MV-4-11 (cell line): Measurements from ENCODE around the gene SRRM4.
"Not testable (repeated sequence)": the region's sequence is repeated elsewhere in the genome, so short reads cannot be mapped to it uniquely, and the experiment has no call there.

Source experiments
- DNase-seq: peaks from one replicate; lab custom pipeline; 2025; lab: John Stamatoyannopoulos, UW

The SRRM4 gene, protein sequence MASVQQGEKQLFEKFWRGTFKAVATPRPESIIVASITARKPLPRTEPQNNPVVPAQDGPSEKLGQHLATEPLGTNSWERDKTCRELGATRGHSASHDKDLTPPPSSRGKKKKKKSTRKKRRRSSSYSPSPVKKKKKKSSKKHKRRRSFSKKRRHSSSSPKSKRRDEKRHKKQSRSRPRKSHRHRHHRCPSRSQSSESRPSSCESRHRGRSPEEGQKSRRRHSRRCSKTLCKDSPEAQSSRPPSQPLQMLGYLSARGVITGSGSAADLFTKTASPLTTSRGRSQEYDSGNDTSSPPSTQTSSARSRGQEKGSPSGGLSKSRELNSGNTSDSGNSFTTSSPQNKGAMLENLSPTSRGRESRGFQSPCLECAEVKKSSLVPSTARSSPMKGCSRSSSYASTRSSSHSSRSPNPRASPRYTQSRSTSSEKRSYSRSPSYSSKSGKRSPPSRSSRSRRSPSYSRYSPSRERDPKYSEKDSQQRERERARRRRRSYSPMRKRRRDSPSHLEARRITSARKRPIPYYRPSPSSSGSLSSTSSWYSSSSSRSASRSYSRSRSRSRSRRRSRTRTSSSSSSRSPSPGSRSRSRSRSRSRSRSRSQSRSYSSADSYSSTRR

DNA sequence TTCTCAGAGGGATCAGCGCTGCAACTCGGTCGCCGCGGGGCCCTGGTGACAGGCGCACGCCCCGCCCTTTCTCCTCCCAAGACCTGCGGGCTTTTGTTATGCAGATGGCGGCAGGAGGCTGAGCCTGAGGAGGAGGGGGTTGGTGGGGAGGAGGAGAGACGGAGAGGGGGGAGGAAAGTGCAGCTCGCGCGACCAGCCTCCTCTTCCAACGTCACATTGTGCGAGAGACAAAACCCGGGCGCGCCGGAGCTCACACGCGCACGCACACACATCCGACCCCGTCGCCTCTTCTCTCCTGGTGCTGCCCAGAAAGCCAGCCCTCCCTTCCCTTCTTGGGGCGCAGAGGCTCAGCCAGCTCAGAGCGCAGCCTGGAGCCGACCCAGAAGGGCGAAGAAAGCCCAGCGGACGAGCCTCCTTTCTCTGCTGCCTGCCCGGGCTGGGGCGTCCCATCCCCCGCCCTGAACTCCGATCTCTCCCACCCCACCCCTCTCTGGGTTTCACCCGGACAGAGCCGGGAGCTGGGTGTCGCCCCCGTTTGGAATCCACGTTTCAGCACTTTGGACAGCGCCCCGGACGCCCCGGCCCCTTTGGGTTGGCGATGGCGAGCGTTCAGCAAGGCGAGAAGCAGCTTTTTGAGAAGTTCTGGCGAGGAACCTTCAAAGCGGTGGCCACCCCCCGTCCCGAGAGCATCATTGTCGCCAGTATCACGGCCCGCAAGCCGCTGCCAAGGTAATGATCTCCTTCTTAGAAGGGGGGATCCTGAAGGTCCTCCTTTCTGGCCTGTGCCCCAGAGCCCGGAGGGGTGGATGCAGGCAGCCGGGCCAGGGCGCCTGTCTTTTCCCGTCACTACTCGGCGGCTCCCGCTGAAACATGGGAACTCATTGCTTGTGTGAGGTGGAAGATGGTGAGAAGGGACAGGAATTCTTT, at the start of gene SRRM4:
Gene SRRM4 (plus strand): TSS at position 257 of the 927 bp plus-strand sequence. CDS start 342 bp downstream, at position 599.
- no peak for DNase-seq

DNA sequence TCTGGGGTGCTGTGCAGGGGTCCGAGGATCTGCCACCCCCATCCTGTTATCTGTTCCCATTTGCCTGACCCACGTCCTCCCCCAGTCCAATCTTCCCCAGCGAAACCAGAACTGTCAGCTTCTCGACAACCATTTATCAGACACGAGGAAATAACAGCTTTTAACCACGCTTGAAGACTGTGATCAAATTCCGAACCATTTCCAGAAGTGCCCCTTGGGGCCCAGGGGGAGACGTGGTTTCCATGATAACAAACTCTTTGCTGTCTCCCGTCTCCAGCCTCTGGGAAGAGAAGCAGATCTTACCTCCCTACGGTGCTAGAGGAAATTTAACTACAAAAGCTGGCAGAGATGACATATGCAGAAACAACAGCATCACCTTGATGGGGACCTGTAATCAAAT, 35.1 kb upstream of the SRRM4 start:
- no peak for DNase-seq

DNA sequence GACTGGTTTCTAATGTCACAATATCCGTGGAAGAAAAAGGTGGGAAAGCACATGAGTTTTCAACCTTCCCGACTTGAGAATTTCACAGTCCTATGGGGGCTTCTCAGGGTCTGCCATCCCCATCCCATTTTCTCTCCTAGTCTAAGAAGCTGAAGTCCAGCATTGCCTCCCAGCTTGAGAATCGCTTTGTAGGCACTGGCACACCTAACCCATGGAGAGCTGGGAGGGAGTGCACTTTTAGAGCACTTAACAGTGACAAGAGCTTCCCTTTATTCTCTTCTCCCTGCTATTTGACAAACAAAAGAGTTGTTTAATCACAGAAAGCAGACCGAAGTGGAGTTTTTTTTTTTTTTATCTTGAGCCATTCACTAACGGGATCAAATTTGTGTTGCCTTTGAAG, 22.8 kb upstream of the SRRM4 start:
- no peak for DNase-seq

DNA sequence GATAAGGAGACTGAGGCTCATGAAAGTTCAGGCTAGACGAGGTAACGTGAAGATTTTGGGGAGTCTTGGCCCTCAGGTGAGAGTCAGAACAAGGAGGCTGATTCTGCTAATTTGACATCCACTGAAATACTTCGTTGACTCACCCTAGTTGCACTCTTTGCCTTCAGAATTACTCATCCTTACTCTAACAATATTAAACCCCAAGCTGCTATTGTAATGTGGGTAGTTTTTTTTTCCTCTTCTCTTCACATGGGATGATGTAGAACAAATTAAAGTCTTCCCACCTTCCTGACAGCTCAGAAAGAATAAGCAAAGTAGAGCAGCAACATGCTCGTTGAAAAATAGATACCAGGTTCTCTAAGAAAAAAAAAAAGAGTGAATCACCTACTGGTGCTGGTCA, 22.0 kb upstream of the SRRM4 start:
- no peak for DNase-seq

DNA sequence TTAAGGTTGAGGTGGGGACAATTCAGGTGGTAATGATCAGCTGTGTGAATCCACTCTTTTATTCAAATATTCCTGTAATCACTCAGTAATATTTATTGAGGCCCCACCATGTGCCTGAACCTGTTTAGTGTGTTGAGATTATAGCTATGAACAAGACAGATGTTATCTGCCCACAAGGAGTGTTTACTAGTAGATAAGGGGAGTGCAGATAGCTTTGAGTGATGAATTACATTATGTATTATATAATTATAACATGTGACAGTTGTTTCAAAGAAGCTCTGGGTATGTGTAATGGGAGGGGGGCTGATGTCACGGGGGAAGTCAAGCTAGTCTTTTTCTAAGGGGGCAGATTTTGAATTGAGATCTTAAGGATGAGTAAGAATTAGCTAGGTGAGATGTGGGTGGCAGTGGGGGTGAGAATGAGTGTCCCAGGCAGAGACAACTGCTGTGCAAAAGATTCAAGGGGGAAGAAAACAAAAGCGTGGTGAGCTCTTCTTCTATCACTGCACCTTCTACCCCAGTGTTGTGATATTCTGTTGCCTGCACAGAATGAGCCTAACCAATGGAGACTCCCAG, 21.3 kb upstream of the SRRM4 start:
- no peak for DNase-seq

DNA sequence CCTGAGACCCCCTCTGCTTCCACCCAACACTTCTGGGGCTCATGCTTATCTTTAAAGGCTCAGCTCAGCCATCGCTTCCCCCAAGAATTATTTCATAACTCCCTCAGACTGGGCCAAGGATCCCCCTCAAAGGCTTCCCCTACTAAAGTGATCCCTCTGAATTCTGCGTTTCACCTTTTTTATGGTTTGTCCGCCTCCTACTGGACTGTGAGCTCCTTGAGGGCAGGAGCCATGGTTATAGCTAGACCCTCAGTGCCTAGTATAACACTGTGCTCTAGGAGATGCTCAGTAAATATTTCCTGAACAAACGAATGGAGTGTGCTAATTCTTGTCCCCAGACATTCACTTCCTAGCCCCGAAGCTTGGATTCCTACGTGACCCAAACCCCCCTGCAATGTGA, 20.5 kb upstream of the SRRM4 start:
- no peak for DNase-seq

DNA sequence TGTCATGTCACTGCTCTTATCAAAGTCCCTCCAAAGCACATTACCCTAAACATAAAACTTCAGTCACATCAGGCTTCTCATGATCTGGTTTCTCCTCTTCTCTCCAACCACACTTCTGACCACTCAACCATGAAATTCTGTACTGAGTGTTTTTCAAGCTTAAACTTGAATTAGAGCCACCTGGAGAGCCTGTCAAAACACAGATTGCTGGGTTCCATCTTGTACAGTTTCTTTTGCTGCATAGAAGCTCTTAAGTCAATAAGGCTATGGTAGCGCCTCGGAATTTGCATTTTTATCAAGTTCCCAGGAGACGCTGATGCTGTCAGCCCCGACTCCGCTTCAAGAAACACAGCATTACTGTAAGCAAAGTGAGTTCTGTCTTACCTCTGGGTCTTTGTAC, 16.4 kb upstream of the SRRM4 start:
- DNase-seq: no peak

DNA sequence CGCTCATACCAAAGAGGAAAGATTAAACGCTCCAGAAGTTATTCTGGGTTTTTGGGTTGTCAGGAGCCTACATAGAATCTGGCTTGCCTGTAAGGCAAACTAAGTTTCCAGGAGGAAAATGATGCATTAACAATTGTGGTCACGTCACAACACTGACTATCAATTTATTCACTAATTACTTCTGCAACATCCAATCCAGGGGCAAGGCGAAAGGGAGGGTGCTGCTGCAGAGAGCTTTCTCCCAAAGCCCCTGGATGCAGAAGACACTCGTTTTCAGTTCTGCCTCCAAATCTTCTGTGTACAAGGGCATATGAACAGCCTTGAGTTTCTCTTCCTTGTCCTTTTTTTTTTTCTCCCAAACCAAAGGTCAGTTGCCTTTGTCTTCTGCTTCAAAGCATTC, 10.5 kb upstream of the SRRM4 start:
- DNase-seq: no peak

DNA sequence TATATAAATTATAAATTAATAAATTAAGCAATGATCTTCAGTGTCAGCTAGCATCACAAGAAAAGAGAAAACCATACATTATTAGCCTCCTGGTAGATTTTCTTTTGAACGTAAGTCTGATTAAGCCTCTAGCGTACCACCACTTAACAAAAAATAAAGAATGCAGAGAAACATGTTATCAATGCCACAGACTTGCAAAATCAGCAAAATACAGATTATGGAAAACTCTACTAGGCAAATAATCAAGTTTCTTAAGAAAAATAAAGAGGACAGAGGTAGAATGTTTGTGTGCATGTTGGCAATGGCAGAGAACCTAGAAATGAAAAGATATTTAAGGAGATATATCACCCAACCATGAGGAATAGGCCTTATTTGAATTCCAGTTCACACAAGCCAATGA, 8.4 kb upstream of the SRRM4 start:
- DNase-seq: no peak

DNA sequence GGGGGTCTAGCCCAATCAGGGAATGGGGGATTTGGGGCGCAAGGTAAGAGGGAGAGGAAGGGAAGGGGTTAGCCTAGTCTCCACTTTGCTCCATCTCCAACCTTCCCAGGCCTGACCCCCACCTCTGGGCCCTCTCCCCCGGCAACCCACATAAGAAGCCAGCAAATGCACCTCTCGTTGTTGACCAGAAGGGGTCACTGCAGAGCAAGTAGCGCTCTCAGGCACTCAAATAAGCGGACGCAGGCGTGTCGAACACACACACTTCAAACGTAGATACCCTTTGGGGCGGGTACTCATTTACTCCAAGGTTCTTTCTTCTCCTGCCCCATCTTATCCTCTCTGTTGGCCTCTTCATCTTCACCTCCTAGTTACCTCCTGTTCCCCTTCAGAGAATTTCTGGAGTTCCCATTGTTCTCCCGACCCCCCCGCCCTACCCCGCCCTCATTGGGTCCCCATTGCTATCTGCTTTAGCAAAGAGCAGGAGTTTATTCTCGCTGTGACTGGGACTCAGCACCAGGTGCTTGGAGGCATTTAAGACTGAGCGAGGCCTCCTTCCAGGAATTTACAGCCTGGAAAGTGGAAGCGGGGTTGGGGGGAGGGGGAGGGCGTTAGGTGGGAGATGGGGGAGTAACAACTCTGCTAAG, 1.5 kb upstream of the SRRM4 start:
- peak; percentile 18 for DNase-seq

DNA sequence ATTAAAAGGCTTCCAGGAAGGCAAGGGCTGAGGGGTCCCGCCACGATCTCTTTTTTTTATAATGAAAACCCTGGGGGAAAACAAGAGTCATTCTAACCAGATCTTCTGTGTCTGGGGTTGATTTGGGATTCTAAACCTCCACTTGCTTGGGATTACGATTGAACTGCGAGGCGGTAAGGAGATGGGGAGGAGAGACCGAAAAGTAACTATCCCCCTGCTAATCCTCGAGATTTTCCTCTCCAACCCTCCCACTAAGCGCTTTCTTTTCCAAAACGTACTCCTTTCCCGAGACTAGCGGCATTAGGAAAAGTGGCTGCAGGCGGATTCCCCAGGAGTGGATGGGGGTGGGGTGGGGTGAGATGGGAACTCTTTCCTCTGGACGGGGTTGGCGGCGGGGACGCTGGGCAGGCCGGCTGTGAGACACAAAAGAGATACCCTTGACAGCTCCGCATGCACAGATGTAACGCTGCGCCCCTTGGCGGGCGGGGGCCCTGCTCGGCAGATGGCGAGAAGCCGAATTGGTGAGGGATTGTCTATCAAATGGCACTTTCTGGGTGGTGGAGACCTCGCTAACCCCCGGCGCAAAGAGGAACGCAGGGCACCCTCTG, 830 bp upstream of the SRRM4 start:
- DNase-seq: no peak

DNA sequence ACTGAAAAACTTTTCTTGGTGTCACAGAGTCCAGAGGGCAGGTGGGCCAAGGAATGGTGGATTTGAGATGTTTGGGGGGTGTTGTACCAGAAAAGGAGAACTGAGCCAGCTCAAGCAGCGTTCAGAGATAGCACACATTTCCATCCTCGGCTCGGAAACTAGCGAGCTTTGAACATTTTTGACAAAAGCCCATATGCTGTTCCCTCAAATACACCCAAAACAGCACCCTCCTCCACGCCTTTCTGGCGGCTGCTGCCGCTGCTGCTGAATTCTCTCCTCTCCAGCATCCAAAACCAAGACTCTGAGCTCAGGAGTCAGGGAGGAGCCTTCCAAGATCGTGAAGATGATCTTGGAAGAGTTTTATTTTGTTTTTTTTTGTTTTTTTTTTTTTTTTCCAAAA, 961 bp downstream of the SRRM4 start:
- DNase-seq: no peak

DNA sequence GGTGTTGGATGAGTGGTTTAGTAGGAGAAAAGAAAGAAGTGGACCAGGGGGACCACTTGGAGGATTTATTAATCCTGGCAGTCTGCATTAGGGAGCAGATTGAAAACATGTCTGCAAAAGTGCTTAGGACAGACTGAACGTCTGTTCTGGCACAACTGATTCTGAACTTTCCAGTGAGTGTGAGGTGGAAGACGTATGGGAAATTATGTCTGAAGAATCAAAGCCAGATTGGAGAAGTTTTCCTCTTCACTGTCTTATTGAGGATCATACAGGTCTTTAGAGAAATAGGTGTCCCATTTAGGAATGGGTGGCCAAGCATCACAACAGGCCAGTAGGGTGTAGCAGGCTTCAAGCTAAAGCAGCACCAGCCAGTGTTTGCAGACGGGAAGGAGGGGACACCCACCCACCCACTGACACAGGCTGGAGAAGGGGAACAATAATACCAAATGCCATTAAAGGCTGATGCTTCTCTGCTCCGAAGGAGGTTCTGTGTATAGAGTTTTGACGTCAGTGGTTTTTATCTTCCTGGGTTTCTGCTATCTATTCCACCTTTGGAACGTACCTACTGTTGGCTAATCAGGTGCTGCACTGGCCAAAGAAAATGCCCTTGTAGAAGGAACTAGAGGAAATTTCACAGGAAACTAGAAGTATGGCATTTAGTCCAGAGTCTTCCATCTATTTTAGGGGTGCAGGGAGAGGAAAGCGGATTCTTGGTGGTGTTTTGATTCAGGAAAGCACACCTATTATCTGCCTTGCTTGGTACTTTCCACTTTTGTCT, 1.8 kb downstream of the SRRM4 start:
- no peak for DNase-seq

DNA sequence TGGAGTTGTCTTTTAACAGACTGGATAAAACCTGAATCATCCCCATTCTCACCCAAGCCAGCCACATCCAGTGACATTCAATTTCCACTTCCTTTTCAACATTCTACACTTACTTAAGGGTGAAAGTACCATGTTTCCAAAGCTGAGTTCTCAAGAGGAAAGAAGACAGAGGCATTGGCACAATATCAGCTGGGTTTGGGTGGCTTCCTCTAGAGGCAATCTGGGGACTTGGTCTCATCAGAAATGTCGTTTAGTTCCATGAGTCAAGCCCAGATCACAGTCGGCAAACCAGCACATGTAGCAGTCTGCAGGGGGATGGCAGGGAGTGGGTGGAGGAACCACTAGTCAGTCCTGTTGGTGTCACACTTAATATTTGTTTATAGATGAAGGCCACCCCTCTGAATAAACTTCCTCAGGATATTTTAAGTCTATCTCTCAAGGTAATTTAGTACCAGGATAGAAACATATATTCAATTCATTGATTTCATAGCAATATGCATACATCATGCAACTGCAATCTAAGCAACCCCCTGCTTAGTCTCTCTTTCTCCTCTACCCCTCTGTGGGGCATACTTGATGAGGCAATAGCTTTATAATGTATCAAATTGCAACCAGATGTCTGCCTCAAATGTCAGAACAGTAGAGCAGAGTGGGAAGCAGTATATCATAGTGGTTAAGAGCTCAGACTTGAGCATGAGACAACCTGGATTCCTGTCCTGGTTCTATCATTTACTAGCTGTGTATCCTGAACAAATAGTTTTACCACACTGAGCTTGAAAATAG, 3.0 kb downstream of the SRRM4 start:
- DNase-seq: no peak

DNA sequence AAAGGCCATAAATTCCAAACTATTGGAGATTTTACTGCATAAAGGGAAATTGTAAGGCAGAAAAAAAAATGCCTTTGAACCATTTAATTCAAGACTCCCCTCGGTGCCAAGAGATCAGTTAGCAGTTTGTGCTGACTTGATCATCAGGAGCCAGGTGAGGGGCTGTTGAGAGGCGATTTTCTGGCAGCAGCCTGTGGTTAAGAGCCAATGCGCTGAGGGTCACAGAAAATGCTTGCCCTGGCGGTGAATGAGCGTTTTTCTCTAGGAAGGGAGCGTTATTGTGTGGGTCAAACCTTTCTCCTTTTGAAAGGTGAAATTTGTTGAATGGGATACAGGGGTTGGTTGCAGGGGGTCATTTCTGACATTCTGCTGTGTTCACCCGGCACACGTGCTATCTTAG, 4.7 kb downstream of the SRRM4 start:
- no peak for DNase-seq

DNA sequence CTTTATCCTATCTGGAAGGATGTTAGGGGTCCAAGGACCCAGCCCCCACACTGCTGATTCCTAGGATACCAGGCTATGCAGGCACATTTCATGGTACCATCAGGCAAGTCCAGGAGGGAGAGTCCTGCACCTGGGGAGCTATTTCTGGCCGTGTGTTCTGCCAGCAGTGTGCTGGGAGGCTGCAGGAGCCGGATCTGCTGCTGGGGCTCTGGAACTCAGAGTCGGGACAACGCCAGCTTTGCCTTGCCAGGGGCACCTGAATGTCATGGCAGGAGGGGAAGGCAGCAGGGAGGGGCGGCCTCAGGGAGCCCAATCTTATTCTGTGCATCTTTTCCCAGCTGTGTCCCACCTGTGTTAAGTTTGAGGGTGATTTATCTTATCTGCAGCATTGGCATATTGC, 17.8 kb downstream of the SRRM4 start:
- no peak for DNase-seq

DNA sequence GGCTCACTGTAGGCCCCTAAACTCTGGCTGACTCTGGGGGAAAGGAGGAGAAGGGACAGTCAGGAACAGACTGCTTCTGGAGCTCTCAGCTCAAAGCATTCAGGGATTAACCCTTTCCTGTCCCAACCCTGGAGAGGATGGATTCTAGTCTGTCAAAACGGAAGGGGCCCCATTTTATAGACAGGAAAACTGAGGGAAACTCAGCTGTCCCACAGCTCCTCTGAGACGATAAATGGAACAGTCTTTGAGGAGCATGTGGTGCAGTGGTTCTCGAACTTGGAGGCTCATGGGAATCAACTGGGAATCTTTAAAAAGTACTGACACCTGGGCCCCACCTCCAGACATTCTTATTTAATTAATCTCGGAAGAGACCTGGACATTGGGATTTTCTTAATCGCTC, 23.7 kb downstream of the SRRM4 start:
- DNase-seq: no peak

DNA sequence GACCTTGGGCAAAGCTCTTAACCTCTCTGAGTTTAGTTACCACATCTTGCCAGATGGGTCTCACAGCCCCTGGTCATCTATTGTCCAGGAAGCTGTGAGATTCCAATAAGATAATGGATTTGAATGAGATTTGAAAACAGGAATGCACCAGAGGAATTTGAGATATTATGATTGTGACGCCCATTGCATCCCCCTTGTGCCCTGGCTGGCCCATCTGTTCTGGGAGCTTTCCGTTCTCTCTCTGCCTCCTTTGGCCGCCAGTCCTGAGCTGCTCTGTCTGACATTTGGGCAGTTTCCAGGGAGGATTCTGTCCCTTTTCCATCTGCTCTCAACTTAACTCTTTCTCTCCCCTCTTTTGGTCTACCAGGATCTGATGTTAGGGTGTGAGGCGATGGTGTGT, 24.6 kb downstream of the SRRM4 start:
- no peak for DNase-seq

DNA sequence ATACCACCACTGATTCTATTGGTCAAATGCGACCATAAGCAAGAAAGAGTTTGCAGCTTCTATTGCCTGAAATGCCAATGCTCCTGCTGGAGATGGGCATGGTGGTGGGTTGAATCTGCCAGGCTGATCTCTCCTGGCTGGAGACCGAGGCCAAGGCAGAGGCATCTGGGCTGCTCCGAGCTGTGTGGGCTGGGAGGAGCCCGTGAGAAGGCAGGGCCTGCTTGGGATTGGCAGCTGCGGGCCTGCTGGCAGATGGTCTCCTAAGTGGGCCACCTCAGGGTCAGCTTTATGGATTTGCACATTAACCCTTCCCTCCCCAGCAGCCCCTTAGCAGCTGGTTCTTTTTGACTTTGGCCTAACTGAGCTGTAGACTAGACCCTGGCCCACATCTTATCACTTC, 25.4 kb downstream of the SRRM4 start:
- no peak for DNase-seq

DNA sequence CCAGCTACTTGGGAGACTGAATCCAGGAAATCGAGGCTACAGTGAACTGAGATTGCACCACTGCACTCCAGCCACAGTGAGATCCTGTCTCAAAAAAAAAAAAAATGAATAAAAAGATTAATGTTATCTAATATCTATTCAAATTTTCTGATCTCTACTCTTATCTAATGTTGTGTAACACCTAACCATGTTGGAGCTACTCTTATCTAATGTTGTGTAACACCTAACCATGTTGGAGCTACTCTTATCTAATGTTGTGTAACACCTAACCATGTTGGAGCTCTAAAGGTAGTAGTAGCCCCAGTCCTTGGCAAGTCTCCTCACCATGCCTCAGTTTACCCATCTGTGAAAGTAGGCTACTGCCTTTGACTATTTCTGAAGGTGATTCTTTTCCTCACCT, 26.9 kb downstream of the SRRM4 start:
- DNase-seq: not testable (repeated sequence)
